Neuron (in vitro differentiated cells): ENCODE measurements around the gene TMEM121.

Experiments
- H2AFZ ChIP-seq: one replicate; pipeline ENCODE4 v1.6.1; 2013; ENCODE audit warnings: low read depth, mild to moderate bottlenecking, inconsistent platforms, low read length, moderate library complexity
- H3K27me3 ChIP-seq: one replicate; pipeline ENCODE4 v1.6.1; 2013; ENCODE audit warnings: low read length; ENCODE audit not compliant: insufficient read depth
- H3K36me3 ChIP-seq: one replicate; pipeline ENCODE4 v1.6.1; 2013; ENCODE audit warnings: low read length; ENCODE audit not compliant: insufficient read depth
- H3K4me1 ChIP-seq: one replicate; pipeline ENCODE4 v1.6.1; 2013; ENCODE audit warnings: low read length; ENCODE audit not compliant: insufficient read depth
- H3K4me3 ChIP-seq: 2 replicates; pipeline ENCODE4 v1.5.1; 2013; ENCODE audit warnings: mild to moderate bottlenecking, low read length, moderate library complexity
- H3K9me3 ChIP-seq: one replicate; pipeline ENCODE4 v1.6.1; 2013; ENCODE audit warnings: low read length

Gene TMEM121

DNA sequence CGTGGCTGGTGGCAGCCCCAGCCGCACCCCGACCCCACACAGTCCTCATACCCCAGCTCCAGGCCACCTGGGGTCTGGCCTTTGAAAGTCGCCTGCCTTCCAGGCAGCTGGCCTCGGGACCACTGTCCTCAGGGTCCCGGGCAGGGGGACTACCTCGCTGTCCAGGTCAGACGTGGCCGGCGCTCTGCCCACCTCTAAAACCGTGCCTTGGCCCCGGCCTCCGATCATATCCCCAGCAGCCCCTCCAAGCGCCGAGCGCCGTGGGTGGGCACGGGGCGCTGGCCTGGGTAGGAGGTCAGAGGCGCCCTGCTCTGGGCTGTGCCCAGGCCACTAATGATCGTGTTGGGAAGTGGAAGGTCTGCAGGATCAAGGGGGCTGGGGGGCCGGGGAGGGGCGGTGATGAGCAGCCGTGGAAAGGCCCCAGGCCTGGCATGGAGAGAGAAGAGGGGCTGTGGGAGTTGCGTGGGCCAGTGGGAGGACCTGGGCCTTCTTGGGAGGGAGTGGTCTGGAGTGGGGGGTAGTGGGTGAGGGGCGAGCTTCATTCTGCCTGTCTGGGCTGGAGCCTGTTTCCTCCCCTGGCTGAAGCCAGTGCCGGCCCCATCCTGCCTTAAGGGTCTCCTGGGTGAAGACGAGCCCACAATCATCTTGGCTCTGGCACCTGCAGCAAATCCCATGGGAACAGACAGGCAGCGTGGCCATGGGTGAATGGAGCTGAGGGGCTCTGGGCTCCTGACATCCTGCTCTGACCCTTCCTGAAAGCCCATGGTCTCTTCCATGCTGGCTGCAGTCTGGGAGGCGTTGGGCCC is 4.9 kb downstream of the TMEM121 start:
- peaks cover 15% of the 10 kb centered on the region for H3K27me3 ChIP-seq
- H2AFZ ChIP-seq, result no peak overlapping the region
- peaks cover 3% of the 10 kb centered on the region for H3K4me1 ChIP-seq
- no peak overlapping the region for H3K4me3 ChIP-seq
- H3K9me3 ChIP-seq, result no peaks in the 10 kb centered on the region
- no peaks in the 10 kb centered on the region for H3K36me3 ChIP-seq

DNA sequence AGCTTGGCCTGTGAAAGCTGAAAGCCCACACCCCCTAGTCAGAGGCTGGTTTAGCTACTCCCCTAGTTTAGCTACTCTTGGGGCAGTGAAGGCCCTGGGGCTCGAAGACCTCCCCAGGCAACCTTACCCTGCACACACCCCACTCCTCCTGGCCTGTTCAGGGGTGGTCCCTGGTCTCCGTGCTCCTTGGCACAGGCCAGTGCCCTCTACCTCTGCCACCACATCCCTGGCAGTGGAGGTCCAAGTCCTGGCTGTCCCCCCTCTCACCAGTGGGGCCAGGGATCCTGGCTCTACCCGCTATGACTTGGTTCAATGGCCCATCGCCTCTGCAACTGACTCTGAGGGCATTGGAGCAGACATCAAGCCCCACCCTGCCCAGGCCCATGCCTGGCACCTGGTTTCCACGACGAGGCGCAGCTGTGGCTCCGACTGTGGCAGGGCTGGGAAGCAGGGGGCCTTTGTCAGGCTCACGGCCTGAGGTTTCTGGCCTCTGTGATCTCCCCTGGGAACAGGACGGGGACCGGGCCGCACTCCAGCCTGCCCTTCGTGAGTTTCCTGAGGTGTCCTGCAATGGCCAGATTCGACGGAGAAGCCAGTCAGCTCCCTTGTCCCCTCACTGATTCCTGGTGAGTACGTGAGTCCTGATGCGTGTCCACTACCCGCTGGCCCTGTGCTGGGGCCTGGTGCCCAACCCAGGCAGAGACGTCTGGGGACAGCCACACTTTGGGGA is 5.7 kb downstream of the TMEM121 start:
- Histone ChIP-seq H3K4me1 (peaks cover 3% of the 10 kb centered on the region), H3K9me3 (no peaks in the 10 kb centered on the region), H3K27me3 (peaks cover 17% of the 10 kb centered on the region), H2AFZ (no peak overlapping the region), H3K36me3 (no peaks in the 10 kb centered on the region), H3K4me3 (no peak overlapping the region)

DNA sequence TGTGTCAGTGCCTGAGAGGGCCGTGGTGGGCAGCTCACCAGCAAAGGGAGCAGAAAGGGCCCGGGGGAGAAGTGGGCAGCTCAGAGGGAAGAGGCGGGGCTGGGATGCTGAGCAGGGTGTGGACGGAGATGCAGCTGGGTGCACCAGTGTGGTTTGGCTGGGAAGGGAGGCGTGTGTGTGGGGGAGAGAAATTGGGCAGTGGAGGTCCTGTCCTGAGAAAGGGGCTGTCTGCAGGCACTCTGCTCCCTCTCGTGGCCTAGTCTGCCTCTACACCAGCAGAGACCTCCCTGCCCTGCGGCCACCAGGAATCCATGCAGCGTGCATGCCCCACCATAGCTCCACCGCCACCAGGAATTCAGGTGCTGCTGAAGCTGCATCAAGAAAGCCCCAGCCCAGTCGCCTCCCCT is 6.4 kb downstream of the TMEM121 start:
- Histone ChIP-seq H2AFZ (no peak overlapping the region), H3K4me1 (peaks cover 2% of the 10 kb centered on the region), H3K36me3 (no peaks in the 10 kb centered on the region), H3K4me3 (no peak overlapping the region), H3K27me3 (peaks cover 20% of the 10 kb centered on the region), H3K9me3 (no peaks in the 10 kb centered on the region)

DNA sequence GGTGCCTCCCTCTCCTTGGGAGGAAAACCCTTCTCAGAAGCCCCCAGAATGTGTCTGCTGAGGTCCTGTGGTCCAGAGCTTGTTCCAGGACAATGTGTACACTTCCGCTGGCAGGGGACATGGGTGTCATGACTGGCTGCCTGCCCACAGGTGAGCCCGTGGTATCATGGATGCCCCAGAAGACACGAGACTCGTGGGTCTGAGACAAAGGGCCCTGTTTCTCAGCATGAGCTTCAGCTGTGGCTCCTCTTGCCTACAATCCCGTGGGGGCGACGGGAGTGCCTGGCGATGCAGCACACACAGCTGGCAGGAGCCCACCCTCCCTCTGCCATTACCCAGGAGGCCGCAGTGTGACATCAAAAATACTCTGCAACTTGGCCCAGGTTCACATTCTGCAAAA is 7.0 kb downstream of the TMEM121 start:
- Histone ChIP-seq H3K36me3 (no peaks in the 10 kb centered on the region), H2AFZ (no peak overlapping the region), H3K9me3 (no peaks in the 10 kb centered on the region)

DNA sequence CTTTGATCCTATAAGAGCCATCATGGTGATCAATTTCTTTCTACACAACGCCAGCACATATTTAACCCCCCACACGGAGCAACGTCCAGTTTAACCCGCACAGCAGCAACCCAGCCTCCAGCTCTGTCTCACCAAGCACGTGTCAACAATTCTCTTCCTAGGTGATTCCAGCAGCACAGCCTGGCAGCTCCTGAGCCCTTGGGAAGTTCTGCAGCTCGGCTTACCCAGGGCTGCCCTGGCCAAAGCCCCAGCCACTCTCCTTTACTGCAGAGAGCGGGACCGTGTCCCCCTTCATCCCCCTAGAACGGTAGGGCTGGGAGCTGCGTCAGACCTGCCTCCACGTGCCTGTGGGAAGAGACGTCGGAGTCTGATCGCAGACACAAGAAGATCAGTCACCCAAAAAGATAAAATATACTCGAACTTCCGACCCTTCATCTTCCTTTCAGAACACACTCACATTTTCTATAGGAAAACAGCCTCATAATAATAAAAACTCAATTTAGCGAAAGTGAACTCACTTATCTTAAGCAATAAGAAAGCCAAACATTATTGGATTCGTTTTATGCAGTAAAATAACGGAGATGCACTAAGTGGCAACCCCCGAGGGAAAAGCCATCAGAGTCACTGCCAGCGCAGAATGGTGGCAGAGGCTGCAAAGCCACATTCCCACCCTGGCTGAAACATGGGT is 7.6 kb downstream of the TMEM121 start:
- Histone ChIP-seq H2AFZ (no peak overlapping the region), H3K9me3 (no peaks in the 10 kb centered on the region), H3K36me3 (no peaks in the 10 kb centered on the region), H3K27me3 (peaks cover 20% of the 10 kb centered on the region), H3K4me1 (no peaks in the 10 kb centered on the region), H3K4me3 (no peak overlapping the region)

More for the DNA sequence above, 7.0 kb downstream of the TMEM121 start:
- Histone ChIP-seq H3K27me3 (peaks cover 20% of the 10 kb centered on the region), H3K4me1 (no peaks in the 10 kb centered on the region), H3K4me3 (no peak overlapping the region)

DNA sequence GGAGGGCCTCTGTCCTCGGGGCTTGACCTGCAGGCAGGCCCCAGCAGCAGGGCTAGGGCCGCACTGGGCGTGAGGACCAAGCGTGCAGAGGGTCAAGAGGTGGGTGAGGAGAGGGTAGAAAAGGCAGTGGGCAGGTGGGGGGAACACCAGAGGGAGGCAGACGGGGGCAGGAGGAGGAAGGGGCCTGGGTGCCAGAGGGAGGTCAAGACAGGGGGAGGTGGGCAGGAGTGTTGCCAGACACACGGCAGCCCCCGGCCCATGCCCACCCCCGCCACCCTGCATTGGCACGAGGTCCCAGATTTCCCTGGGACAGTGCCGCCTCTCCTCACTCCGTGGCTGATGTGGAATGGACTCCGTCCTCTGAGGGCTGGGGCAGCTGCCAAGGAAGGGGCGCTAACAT is 8.2 kb downstream of the TMEM121 start:
- Histone ChIP-seq H2AFZ (no peak overlapping the region), H3K4me3 (no peak overlapping the region), H3K4me1 (no peaks in the 10 kb centered on the region), H3K27me3 (peaks cover 20% of the 10 kb centered on the region), H3K36me3 (no peaks in the 10 kb centered on the region), H3K9me3 (no peaks in the 10 kb centered on the region)

DNA sequence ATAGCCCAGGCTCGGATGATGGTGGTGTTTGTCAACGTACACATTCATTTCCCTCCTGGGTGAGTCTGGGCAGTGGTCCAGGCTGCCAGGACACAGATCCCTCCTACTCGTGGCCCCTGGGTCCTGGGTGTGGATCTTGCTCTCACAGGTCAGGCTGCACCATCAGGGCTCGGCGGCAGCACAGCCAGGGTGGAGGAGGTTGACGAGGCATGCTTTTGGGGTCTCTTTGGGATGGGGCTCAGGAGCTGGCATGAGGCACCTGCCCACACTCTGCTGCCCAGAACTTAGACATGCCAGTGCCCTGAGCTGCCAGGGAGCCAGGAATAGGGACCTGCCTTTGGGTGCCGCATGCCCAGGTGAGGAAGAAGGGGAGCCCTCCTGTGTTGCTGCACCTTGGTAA is 9.7 kb downstream of the TMEM121 start:
- Histone ChIP-seq H3K27me3 (peaks cover 20% of the 10 kb centered on the region), H3K36me3 (no peaks in the 10 kb centered on the region), H3K4me1 (no peaks in the 10 kb centered on the region), H3K4me3 (no peak overlapping the region), H2AFZ (no peak overlapping the region), H3K9me3 (no peaks in the 10 kb centered on the region)

DNA sequence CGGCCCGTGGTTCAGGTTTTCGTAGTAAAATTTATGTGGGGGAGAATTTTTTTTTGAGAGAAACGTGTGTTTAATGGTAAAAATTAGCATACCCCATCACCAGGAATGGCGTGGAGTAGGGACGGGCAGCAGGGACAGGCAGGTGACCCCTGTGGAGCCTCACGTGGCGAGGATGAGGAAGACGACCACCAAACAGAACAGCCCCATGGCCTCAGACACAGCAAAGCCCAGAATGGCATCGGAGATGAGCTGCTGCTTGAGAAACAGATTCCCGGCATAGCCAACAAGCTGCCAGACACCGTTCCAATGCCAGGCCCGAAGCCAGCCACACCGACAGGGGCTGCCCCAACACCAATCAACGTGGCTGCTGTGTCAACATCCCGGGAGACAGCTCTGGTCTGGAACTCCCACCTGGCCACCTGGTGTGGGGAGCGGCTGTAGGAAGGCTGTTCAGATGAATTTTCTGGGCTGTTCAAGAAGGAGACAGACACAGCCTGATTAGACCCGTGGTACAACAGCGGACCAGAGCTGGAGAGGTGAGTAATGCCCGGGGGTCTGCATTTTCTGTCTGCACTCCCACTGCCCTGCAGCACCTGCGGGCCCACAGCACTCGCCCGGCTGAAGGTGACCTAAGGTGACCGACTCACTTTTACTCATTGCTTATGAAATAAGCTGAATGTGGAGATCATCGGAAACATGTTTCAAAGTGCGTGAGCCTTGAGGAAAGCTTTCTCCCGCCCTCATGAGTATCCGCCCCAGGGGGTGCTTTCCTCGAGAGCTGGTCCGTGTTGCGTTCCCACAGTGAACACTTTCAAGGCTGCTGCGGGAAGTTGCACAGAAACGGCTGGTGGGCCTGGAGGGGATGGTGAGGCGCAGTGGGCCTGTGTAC is 10.6 kb downstream of the TMEM121 start:
- Histone ChIP-seq H3K27me3 (peaks cover 24% of the 10 kb centered on the region), H2AFZ (no peak overlapping the region), H3K36me3 (no peaks in the 10 kb centered on the region), H3K9me3 (no peaks in the 10 kb centered on the region), H3K4me1 (no peaks in the 10 kb centered on the region), H3K4me3 (no peak overlapping the region)

DNA sequence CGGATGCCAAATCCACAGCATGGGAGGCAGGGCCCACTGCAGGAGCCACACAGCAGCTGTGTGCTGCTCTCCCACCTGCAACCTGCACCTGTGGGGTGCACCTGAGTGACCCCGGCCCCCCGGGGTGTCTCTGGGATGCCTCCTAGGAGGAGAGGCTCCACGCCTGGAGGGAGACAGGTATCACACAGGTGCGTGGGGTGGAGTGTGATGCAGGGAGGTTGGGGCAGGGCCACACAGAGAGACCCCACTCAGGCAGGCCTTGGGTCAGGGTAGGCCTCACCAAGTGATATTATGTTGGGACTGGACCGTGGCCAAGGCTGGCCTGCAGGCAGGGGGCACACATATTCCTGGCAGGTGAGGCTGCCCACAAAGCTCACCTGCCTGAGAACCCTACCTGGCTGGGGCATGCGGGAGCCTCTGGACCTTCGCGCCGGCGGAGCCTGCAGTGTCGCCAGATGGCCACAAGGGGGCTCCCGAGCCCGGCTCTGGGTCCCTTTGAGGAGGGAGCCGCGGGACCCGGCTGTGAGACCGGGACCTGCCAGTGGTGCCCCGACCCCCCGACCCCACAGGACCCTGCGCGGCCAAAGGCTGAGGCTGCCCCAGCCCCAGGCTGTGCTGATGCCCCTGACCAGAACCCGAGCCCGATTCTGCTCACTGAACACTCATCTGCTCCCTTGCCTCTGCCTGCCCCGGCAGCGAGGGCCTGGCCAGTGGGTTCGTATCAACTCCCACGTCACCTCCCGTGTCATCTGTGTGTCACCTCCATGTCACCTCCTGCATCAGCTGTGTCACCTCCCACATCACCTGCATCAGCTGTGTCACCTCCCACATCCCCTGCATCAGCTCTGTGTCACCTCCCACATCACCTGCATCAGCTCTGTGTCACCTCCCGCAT is 11.4 kb downstream of the TMEM121 start:
- H3K4me1 ChIP-seq, result no peaks in the 10 kb centered on the region
- H3K9me3 ChIP-seq, result no peaks in the 10 kb centered on the region
- no peak overlapping the region for H3K4me3 ChIP-seq
- H2AFZ ChIP-seq, result no peak overlapping the region
- peaks cover 24% of the 10 kb centered on the region for H3K27me3 ChIP-seq
- no peaks in the 10 kb centered on the region for H3K36me3 ChIP-seq

DNA sequence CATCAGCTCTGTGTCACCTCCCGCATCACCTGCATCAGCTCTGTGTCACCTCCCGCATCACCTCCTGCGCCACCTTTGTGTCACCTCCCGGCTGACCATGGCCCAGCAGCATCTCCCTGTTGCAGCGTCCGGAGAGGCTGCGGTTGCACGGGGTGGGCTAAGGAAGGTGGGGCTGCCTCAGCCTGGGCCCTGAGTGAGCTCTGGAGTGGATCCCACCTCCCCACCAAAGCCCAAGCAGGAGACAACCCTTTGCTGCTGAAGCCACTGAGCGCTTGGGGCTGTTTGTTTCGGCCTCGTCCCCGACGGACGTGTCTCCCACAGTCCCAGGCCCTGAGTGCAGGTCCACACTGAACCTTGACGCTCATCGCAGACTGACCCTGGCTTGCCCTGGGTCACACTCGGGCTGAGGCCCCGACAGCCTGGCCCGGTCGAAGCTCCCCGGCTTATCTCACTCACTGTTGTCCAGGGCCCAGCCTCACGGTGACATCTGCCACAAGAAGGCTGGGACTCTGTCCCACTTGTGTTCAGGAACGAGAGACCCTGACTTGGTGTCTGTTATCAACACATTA is 12.2 kb downstream of the TMEM121 start:
- no peaks in the 10 kb centered on the region for H3K9me3 ChIP-seq
- H2AFZ ChIP-seq, result no peak overlapping the region
- H3K4me1 ChIP-seq, result no peaks in the 10 kb centered on the region
- H3K36me3 ChIP-seq, result no peaks in the 10 kb centered on the region
- no peak overlapping the region for H3K4me3 ChIP-seq
- H3K27me3 ChIP-seq, result peaks cover 22% of the 10 kb centered on the region

DNA sequence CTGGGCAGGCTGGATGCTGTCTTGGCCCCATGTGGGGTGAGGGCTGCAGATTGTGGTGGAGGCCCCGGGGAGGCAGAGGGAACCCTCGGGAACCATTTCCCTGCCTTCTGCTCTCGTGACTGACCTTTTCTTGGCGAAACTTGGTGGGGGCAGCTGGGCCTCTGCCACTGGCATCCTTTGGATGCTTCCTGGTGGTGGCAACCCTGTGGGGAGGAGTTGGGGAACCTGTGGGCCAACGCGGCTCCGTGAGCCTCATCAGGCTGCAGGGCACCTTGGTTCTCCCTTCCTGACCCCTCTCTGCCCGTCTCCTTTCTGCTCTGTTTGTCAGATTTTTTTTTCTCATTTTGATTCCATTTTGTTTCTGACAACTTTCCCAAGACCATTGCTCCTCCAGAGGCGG is 14.4 kb downstream of the TMEM121 start:
- peaks cover 11% of the 10 kb centered on the region for H3K27me3 ChIP-seq
- H3K4me1 ChIP-seq, result no peaks in the 10 kb centered on the region

More for the DNA sequence above, 14.4 kb downstream of the TMEM121 start:
- Histone ChIP-seq H3K4me3 (no peak overlapping the region), H3K9me3 (no peaks in the 10 kb centered on the region), H2AFZ (no peak overlapping the region), H3K36me3 (no peaks in the 10 kb centered on the region)
